Right kidney (tissue), 1 donor: ENCODE measurements around the gene CREBRF.
"Not testable (repeated sequence)": the region's sequence is repeated elsewhere in the genome, so short reads cannot be mapped to it uniquely, and the experiment has no call there.

Experiments used
- DNase-seq: peaks from one replicate; pipeline ENCODE4 v3.0.0-alpha.2; 2016

The CREBRF gene

DNA sequence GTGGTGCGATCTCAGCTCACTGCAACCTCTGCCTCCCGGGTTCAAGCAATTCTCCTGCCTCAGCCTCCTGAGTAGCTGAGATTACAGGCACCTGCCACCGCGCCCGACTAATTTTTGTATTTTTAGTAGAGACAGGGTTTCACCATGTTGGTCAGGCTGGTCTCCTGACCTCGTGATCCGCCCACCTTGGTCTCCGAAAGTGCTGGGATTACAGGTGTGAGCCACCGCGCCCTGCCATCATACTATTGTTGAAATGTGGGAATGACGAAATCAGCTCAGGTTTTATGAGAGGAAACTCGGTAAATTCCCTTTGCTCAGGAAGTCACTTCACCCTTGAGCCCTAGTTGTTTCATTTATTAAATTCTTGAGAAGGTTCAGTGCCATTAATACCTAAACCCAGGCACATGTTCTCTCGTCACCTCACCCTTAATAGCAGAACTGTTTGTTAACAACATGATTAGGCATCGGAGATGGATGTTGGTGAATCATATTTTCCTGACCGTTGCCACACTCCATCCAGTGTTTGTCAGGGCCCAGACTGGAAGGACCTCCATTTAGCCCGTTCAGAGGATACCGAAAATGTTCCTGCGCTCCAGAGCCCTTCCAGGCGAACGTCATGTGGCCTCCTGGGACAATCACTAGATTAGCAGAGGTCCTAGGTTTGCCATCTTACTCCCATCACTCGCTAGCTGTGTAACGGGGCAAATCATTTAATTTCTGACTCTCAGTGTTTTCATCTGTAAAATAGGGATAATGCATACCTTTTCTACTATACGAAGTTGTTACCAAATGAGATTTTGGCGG is 20.0 kb upstream of the CREBRF start:
- no peak for DNase-seq

- no peak for DNase-seq
Measured at GRCh38 chr5:173039188-173039587, 17.0 kb upstream of the CREBRF start.

GRCh38 chr5:173039964-173040363 is 16.2 kb upstream of the CREBRF start:
- no peak for DNase-seq

DNA sequence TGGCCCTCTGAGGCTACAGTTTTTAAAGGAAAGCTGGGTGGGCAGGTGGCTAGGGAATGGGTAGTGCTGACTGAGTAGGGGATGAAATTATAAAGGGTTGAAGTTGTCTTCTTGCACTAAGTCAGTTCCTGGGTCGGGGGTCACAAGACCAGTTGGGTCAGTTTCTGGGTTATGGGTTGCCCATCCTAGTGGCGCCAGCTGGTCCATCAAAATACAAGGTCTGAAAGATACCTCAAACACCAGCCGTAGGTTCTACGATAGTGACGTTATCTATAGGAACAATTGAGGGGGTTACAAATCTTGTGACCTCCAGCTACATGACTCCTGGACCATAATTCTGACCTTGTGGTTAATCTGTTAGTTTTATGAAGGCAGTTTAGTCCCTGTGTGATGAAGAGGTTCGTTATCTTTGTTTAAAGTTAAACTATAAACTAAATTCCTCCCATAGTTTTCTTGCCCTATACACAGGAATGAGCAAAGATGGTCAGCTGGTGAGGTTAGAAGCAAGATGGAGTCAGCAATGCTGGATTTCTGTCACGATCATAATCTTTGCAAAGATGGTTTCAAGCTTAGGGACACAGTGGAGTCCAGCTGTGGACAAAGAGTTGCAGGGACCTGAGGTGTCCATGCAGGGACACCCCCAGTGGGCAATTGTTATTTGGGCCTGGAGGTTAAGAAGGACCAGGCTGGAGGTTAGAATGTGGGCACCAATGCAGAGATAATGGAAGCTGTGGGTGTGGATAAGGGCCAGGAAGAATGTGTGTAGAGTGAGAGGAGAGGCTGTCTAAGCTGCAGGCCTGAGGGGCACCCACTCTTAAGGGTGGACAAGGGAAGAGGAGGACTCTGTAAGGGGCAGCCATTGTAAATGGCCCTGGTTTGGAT is 14.0 kb upstream of the CREBRF start:
- no peak for DNase-seq

DNA sequence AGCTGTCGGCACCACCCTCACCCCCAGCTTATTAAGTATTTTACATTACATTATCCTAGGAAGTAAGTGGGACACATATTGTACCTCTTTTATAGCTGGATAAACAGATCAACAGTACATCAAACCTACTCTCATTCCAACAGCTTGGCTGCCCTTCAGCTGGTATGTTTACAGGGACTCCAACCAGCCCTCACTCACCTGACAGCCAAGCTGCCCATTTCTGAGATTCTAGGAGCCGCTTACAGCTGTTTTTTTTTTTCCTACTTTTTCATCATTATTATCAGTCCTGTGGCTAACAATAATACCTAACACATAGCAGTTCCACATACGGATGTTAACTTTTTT is 13.4 kb upstream of the CREBRF start:
- no peak for DNase-seq

DNA sequence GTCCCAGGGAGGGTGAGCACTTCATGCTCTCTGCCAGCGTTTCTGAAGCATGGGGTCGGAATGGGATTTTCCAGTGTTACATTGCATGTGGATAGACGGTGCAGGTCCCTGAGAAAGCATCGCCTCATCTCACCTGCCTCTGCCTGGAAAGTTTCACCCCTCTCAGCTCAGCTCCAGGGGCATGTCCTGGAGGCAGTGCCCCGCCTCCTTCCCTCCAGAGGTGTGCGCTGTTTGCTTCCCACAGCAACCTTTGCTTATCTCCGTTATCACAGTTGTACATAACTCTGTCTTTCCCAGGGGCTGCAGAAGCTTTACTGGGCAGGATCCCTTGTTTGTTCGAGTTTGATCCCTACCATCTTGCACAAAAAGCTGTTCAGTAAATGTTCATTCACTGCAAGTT is 10.7 kb upstream of the CREBRF start:
- DNase-seq, result no peak

GRCh38 chr5:173047096-173047837 is 8.9 kb upstream of the CREBRF start:
- not testable (repeated sequence) for DNase-seq

DNA sequence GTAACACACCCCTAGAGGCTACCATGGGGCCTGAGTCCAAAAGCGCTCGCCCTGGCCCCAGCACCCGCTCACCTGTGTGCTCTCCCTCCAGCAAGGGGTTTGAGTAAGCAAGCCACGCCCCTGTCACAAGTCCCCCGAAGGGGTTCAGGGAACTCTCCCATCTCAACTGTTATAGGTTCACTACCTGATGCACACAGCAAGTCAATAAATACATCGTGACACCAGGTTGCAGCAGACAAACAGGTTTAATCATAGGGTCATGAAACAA is 8.4 kb upstream of the CREBRF start:
- no peak for DNase-seq

GRCh38 chr5:173050791-173051190 is 5.4 kb upstream of the CREBRF start:
- DNase-seq, result no peak

DNA sequence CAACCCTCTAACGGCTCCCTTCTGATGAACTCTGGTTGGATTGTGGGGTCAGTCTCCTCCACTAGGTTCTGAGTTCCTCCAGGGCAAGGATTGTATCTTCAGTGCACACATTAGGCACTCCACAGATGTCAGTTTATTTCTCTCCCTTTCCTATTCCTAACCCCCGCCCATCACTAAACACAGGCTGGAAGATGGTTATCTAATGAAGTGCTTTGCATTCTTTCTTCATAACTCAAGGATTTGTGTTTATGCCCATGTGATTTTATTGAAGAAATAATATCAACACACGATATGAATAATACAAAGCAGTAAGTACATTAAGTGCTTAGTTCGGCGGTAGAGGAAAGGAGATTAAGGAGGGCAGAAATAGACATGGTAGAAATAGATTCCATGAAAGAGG is 4.4 kb upstream of the CREBRF start:
- DNase-seq, result no peak

DNA sequence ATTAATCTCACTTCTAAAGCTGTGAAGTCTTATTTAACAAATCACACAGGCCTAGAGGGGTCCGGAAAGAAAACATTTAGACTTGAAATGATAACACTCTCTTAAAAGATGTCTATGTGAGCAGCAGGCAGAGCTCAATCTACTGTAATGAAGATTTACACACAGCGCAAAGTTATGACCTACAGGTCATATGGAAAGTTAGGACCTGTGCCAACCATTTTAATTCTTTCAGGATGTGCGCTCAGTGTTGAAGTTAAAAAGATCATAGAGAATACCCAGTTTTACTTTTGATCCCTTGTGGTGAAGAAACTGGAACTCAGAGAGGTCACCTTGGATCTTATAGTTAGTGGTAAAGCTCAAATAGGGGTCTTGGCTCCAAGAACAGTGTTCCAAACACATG is 3.1 kb upstream of the CREBRF start:
- DNase-seq, result no peak

DNA sequence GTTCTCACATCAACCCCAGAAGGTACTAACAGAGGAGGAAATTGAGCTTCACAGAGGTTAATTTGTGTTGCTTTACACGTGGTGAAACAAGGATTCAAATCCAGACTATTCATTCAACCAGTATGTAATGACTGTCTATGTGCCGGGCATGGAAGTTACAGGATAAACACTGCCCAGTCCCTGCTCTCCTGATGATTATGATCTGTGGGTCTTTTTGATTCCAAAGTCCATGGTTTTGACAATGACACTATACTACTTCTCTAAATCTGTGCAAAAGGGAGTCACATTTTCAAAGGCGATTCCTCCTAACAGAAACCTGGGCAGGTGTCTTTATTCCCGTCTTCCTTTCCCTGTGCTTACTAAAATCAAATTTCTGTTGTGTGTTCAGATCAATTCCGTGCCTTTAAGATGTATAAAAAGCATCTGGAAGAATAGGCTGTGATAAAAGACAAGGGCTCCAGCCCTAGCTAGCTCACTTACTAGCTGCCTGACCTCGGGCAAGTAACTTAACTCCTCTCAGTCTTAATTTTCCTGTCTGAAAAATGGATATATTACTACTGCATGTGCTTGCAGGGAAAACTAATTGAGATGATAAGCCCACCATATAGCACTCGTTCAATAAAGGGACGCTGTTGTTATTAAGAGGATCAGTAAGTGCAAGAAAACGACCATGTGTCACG is 970 bp upstream of the CREBRF start:
- DNase-seq, result no peak

DNA sequence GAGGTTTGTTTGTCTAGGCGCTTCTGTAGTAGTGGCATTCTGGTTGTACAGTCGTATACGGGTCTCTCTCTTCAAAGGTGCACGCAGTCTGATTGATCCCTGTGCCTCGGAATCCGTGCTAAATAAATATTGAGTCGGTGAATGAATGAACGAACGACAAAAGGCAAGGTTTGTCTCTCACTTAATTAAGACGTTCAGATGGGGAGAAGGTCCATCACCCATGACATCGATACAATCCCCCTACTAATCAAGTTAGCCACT is 500 bp upstream of the CREBRF start:
- no peak for DNase-seq

- DNase-seq, result no peak
Measured at GRCh38 chr5:173056783-173057061, 570 bp downstream of the CREBRF start.

DNA sequence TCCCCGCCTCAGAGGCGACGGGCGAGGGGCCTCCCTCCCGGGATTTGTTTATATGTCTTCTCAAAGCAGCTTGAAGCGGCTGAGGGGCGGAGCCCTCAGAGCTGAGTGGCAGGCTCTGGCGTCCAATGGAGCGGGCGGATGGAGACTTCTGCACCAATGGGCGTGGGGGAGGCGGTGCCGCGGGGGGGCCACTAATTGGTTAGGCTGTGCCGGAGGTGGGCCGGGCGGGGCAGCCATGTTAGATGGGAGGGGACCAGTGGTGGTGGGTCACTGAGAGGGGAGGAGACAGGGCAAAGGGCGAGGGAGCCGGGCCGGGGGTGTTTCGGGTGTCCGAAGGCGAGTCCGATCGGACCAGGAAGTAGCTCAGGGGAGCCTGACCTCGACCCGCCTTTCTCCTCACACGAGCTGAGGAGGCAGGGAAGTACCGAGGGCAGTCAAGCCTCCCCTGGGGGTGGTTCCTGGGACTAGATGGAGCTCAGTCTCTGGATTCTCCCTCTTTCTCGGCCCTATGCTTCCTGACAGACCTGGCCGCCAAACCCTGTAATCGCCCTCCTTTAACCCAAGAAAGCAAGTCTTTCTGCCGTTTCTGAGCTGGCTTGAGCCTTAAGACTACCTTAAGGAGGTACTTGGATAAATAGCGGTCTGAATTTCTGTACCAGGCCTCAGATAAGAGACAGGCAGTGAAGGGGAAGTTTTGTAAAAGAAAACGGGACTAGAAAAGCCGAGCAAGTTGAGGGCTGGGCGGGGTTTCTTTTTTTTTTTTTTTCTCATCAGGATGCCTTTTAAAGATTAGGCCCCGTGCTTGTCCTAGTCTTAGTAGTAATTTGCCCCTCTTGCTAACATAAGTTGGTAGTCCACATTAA is 1.1 kb downstream of the CREBRF start:
- DNase-seq, result peak; percentile 96

DNA sequence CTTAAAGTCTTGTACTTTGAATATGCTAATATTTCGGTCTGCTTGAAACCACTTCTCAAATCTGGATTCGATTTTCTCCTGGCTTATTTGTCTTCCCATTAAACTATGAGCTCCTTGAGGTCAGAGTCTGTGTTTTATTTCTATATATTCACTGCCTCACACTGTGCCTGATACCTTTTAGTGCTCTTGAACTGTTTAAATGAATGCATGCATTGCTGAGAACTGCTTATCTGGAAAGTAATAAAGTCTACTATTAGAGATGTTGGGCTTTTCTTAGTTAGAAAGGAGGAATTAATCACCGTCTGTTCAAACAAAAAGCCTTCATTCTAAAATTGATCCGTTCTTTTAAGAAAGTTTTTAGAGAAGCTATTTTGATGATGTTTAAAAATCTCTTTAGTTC is 6.0 kb downstream of the CREBRF start:
- DNase-seq, result no peak

GRCh38 chr5:173065155-173065554 is 9.0 kb downstream of the CREBRF start:
- DNase-seq, result no peak

- DNase-seq, result no peak
Measured at GRCh38 chr5:173069671-173070070, 13.5 kb downstream of the CREBRF start.

DNA sequence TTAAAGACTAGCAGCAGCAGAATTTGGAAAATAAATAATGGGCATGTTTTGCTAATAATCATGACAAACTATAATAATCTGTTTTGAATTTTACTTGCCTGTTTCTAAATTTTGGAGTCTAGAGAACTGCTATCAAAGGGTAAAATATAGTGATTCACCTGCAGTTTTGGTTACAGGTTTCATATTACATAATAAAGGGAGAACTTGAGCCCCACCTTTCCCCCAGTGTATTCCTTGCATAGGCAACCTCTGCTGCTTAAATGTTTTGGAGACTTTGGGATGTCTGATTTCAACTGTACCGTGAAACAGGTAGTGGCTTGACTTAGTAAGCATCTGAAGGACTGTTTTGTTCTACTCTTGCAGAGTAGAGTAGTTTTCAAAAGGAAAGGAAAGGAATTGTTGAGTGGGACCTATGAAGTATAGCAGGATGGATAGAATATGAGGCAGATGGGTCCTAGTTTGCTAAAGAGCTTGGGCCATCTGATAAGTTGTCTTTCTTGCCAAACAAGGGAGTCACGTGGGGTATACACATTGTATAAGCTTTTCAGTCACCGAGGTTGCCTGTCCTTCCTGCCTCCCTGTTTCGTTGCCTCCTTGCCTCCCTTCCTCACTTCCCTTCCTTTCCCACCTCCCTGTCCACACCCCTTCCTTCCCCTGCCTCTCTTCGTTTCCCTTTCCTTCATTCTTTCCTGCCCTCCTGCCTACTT is 19.1 kb downstream of the CREBRF start:
- no peak for DNase-seq

DNA sequence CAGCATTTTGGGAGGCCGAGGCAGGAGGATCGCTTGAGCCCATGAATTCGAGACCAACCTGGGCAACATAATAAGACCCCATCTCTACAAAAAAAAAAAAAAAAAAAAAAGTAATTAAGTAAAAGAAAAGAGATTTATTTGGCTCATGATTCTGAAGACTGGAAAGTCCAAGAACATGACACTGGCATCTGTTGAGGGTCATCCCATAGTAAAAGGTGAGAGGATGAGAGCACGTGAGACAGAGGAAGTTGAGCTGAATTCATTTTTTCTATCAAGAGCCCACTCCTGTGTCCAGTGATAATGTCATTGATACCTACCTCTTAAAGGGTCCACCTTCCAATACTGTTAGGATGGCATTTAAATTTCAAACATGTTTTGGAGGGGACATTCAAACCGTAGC is 19.8 kb downstream of the CREBRF start:
- no peak for DNase-seq

DNA sequence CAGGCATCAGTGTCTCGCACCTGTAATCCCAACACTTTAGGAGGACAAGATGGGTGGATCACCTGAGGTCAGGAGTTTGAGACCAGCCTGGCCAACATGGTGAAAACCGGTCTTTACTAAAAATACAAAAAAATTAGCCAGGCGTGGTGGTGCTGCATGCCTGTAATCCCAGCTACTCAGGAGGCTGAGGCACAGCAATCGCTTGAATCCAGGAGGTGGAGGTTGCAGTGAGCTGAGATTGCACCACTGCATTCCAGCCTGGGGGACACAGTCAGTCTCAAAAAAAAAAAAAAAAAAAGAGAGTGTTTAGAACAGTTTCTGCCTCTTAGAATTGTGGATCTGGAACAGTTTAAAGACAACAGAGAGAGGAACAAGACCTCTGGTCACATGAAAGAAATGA is 20.3 kb downstream of the CREBRF start:
- not testable (repeated sequence) for DNase-seq

DNA sequence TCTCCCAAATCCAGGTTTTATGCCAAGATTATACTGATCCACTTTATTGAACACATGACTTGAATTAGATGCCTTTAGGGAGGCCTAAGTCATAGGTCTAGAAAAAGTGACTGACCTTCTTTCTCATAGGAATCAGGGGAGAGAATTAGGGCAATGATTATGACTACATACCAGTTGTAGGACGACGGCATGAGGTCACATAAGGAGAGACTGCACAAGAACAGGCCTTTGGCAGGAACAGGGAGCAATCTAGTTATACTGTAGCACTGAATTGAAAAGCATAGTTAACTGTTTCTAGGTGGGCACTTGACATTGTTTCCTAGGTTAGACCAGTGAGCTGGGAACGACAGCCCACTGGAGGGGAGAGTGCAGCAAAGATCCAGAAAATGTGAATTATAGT is 22.7 kb downstream of the CREBRF start:
- no peak for DNase-seq
